AG09309 (cell line): Measurements from ENCODE around the gene CCDC92.

Experiments
- DNase-seq: peaks from one replicate; pipeline ENCODE4 v3.0.0-alpha.2; 2010; ENCODE audit warnings: low read depth
- H3K4me3 ChIP-seq: 2 replicates; pipeline ENCODE4 v1.5.1; 2011; ENCODE audit warnings: mild to moderate bottlenecking, low read depth, low read length, moderate library complexity; ENCODE audit not compliant: control insufficient read depth
- TF ChIP-seq, protein P1 (sequence below): IDR thresholded peaks from 2 replicates; pipeline ENCODE4 v1.5.1; 2011; ENCODE audit warnings: mild to moderate bottlenecking, low read depth, low read length, inconsistent platforms; ENCODE audit not compliant: insufficient read depth, control insufficient read depth; ENCODE audit errors: missing control alignments

CCDC92 gene

GRCh38 chr12:123982269-123982668 is 9.6 kb upstream of the CCDC92 start:
- H3K4me3 ChIP-seq, result no peak overlapping the region
- TF ChIP-seq, protein P1, sequence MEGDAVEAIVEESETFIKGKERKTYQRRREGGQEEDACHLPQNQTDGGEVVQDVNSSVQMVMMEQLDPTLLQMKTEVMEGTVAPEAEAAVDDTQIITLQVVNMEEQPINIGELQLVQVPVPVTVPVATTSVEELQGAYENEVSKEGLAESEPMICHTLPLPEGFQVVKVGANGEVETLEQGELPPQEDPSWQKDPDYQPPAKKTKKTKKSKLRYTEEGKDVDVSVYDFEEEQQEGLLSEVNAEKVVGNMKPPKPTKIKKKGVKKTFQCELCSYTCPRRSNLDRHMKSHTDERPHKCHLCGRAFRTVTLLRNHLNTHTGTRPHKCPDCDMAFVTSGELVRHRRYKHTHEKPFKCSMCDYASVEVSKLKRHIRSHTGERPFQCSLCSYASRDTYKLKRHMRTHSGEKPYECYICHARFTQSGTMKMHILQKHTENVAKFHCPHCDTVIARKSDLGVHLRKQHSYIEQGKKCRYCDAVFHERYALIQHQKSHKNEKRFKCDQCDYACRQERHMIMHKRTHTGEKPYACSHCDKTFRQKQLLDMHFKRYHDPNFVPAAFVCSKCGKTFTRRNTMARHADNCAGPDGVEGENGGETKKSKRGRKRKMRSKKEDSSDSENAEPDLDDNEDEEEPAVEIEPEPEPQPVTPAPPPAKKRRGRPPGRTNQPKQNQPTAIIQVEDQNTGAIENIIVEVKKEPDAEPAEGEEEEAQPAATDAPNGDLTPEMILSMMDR, result no peak
- no peak for DNase-seq

DNA sequence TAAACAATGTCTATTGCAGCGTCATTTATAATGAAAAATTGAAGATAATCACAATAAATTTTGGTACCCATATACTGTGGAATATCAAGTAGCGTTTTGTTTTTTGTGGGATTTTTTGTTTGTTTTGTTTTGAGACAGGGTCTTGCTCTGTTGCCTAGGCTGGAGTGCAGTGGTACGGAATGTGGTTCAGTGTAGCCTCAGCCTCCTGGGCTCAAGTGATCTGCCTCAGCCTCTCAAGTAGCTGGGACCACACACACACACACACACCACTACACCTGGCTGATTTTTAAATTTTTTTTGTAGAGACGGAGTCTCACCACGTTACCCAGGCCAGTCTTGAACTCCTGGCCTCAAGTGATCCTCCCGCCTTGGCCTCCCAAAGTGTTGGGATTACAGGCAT is 6.9 kb upstream of the CCDC92 start:
- no peak for DNase-seq
- H3K4me3 ChIP-seq, result no peak overlapping the region
- TF ChIP-seq, protein P1, result no peak

GRCh38 chr12:123976227-123976826 is 3.7 kb upstream of the CCDC92 start:
- TF ChIP-seq, protein P1, result no peak
- DNase-seq, result no peak
- H3K4me3 ChIP-seq, result no peak overlapping the region

GRCh38 chr12:123973552-123974341 is 1.1 kb upstream of the CCDC92 start:
- no peak for DNase-seq
- TF ChIP-seq, protein P1, result no peak
- peak overlapping the region; percentile 75 for H3K4me3 ChIP-seq

DNA sequence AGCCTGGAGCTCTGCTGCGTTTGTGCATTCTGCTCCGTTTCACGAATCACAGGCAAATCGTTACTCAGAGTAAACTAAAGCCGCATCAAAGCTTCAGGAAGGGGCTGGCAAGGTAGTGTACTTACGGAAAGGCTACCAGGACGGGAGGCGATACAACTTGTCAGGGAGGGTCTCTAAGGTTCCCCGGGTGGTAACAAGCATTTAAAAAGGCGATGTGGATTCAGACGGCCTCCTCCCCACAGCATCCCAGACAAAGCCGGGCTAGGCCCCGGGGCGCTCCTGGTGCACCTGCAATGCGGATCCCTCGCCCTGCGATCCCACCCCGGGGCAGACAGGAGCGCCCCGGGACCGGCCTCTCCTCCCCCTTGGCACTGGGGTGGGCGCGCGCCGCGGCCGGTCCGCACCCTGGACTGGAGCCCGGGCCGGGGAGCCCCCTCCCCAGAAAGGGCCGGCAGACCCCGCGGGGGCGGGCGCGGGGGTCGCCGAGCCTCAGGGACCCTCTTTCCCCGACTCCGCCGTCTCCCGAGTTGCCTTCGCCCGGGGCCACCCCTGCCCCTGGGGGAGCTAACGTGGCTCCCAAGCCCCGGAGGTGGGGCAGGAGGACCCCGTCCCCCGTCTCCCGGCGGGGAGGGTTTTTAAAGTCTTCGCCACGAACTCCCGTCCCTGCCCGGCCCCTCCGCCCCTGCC is 718 bp downstream of the CCDC92 start:
- TF ChIP-seq, protein P1, result no peak
- no peak for DNase-seq
- H3K4me3 ChIP-seq, result peak overlapping the region; percentile 75

DNA sequence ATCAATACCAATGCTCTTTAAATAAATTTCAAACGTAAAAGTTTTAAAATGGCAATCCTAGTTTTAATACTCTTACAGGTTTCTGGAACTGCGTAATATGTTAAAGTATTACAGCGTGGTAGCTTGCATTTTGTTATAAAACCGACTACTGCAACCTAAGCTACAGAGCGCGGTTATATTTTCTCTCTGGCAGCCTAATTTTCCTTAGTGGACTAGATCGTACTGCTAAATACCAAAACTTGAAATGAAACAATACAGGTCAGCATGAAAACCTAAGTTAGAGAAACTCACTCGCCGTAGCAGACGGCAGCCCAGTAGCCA is 1.2 kb downstream of the CCDC92 start:
- TF ChIP-seq, protein P1, result no peak
- peak overlapping the region; percentile 75 for H3K4me3 ChIP-seq
- DNase-seq, result no peak
